Effector memory CD4-positive, alpha-beta T cell (primary cell): ENCODE measurements around the gene ZNF281.

ENCODE experiments used
- DNase-seq, 3 donors: peaks; one replicate each; pipeline ENCODE4 v3.0.0-alpha.2; 2020
- H3K27ac ChIP-seq: 2 replicates; pipeline ENCODE4 v1.7.0; 2013; ENCODE audit warnings: mild to moderate bottlenecking, low read length, moderate library complexity; ENCODE audit not compliant: insufficient read depth, poor library complexity, severe bottlenecking
- H3K27me3 ChIP-seq: replicated peaks from 2 replicates; pipeline ENCODE4 v1.7.0; 2013; ENCODE audit warnings: mild to moderate bottlenecking, low read length; ENCODE audit not compliant: insufficient read depth, control insufficient read depth, poor library complexity, severe bottlenecking
- H3K36me3 ChIP-seq: 2 replicates; pipeline ENCODE4 v1.7.0; 2013; ENCODE audit warnings: mild to moderate bottlenecking, low read length, moderate library complexity; ENCODE audit not compliant: control insufficient read depth, insufficient read depth
- H3K4me1 ChIP-seq: 2 replicates; pipeline ENCODE4 v1.7.0; 2013; ENCODE audit warnings: low read length, mild to moderate bottlenecking; ENCODE audit not compliant: control insufficient read depth, insufficient read depth, poor library complexity, severe bottlenecking
- H3K4me3 ChIP-seq: 2 replicates; pipeline ENCODE4 v1.7.0; 2013; ENCODE audit warnings: low read length, low read depth, mild to moderate bottlenecking; ENCODE audit not compliant: insufficient read depth, poor library complexity, severe bottlenecking
- H3K9me3 ChIP-seq: 2 replicates; pipeline ENCODE4 v1.7.0; 2013; ENCODE audit warnings: mild to moderate bottlenecking, low read length, moderate library complexity; ENCODE audit not compliant: control insufficient read depth

The ZNF281 gene

DNA sequence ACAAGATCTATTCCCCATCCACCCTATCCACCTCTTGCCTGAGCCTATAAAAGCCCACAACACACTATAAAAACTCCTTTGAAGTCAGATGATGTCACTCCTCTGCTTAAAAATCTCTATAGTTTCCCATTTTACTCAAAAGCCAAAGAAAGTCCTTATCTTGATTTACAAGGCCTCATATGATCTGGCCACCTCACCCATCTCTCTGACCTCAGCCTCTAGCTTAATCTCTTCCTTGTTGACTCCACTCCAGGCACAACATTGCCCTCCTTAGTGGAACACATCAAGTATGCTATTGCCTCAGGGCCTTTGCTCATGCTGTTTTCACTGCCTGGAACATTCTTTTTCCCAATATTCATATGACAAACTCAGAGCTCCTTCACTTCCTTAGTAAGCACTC is 33.3 kb downstream of the ZNF281 start:
- H3K4me3 ChIP-seq, result no peak overlapping the region
- H3K9me3 ChIP-seq, result no peaks in the 10 kb centered on the region
- no peaks in the 10 kb centered on the region for H3K27me3 ChIP-seq
- no peak overlapping the region for H3K27ac ChIP-seq
- no peaks in the 10 kb centered on the region for H3K36me3 ChIP-seq
- no peak for DNase-seq
- no peaks in the 10 kb centered on the region for H3K4me1 ChIP-seq

DNA sequence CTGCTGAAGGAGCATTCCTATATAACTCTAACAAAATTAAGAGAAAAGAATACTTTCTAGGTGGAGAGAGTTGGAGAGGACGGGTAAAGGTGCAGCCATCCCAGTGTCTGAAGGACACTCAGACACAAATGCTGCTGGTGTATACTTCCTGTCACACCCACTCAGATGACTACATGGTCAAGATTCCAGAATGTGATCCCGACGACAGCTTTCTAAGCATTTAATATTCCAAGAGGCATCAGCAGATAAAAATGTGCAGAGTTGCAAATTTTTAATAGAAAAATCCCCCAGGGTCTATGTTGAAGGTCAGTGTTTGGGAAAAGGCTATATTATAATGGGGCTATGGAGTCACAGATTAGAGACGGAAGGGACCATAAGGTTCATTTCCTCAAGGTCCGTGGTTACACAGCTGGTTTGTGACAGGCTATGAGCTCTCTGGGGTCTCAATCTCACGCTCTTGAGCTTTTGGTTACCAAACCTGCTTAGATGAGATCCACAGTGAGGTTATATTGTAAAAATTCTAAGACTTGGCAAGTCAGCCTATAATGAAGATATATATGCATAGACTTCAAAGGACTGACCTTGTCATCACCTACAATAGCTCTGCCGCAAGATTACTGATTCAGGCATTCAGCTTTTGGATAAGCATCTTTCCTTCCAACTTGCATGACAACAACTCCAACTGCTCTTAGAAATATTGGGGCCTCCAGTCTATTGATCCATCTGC is 35.1 kb downstream of the ZNF281 start:
- Histone ChIP-seq H3K27me3 (no peaks in the 10 kb centered on the region), H3K9me3 (no peaks in the 10 kb centered on the region), H3K27ac (no peak overlapping the region), H3K4me3 (no peak overlapping the region), H3K36me3 (no peaks in the 10 kb centered on the region), H3K4me1 (no peaks in the 10 kb centered on the region)
- no peak for DNase-seq

DNA sequence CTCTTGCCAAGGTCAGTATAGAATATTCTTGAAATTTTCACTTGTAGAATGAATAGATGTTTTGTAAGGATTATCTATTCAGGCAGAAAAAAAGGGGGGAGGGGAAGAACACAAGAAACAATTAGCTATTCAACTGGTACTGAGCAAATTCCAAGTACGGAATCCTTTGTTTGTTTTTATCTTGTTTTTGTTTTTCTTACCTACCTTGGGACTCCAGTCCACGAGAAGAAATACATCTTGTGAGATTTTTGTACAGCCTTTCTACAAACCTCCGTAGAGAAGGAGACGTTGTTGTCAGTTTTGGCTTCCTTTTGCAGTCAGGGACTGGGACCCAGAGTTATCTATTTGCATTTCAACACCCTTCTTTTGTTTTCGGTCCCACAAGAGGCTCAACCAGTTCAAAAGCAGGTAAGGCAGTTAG is 36.0 kb downstream of the ZNF281 start:
- H3K27ac ChIP-seq, result no peak overlapping the region
- no peak overlapping the region for H3K4me3 ChIP-seq
- no peaks in the 10 kb centered on the region for H3K4me1 ChIP-seq
- no peaks in the 10 kb centered on the region for H3K27me3 ChIP-seq
- no peaks in the 10 kb centered on the region for H3K36me3 ChIP-seq
- no peaks in the 10 kb centered on the region for H3K9me3 ChIP-seq
- DNase-seq, result no peak

DNA sequence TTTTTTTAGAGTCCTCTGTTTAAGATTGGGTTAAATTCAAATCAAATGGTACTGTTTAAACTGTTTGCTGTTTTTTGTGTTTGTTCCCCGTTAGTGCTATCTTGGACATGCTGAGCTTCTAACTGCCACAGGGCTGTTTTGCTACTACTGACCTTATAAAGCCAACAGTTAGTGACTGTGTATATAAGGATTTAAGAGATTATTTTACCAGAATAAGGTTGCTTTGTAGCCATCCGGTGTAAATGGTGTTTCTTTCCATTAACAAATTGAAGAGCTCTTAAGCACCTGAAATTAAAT is 37.0 kb downstream of the ZNF281 start:
- DNase-seq, result no peak
- H3K27me3 ChIP-seq, result no peaks in the 10 kb centered on the region
- H3K4me3 ChIP-seq, result no peak overlapping the region
- no peak overlapping the region for H3K27ac ChIP-seq
- H3K36me3 ChIP-seq, result no peaks in the 10 kb centered on the region
- H3K4me1 ChIP-seq, result no peaks in the 10 kb centered on the region
- no peaks in the 10 kb centered on the region for H3K9me3 ChIP-seq

DNA sequence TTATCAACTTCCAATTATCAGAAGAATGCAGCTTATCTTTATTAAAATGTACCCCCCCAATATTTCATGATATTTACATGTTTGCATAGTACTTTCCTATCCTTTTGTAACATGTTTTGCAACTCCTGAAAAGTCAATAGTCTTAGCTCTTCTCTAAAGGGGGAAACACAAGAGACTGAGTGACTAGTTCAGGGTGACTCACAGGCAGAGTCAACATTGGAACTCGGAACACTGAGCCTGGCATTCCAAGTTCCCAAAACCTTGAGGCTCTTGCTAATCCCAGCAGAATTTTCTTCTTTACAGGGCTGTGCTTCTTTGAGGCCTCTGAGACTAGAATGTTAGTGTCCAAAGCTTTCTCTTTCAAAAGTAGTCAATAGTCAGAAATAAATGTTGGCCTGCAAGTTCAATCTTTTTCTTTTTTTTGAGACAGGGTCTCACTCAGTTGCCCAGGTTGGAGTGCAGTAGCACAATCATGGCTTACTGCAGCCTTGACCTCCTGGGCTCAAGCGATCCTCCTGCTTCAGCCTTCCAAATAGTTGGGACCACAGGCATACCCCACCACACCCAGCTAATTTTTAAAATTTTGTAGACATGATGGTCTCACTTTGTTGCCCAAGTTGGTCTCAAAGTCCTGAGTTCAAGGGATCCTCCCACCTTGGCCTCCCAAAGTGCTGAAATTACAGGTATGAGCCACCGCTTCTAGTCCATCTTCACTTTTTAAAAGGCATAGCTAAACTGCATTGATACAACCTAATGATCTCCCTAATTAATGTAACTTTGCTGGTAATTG is 37.5 kb downstream of the ZNF281 start:
- no peaks in the 10 kb centered on the region for H3K4me1 ChIP-seq
- H3K27me3 ChIP-seq, result no peaks in the 10 kb centered on the region
- H3K36me3 ChIP-seq, result no peaks in the 10 kb centered on the region
- no peaks in the 10 kb centered on the region for H3K9me3 ChIP-seq
- DNase-seq, result no peak
- no peak overlapping the region for H3K27ac ChIP-seq
- no peak overlapping the region for H3K4me3 ChIP-seq

DNA sequence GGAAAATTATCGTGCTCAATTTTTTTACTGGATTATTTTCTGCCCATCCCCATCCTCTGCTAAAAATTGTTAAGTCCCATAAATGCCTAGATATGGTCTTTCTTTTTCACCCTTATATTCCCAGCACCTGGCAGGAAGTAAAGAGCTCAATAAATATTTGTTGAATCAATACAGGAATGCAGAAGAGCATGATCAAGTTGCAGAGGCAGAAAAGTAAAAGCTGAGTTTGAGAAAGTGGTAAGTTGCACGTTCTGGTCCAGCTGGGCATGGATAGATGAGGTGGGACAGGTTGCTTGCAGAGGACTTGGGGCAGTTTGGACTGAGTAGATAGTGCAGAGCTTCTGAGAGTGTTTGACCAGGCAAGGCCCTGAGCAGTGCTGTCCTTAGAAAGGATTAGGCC is 40.1 kb downstream of the ZNF281 start:
- no peak overlapping the region for H3K27ac ChIP-seq
- DNase-seq, result no peak
- H3K9me3 ChIP-seq, result no peaks in the 10 kb centered on the region
- H3K27me3 ChIP-seq, result no peaks in the 10 kb centered on the region
- H3K4me1 ChIP-seq, result no peaks in the 10 kb centered on the region
- no peaks in the 10 kb centered on the region for H3K36me3 ChIP-seq
- H3K4me3 ChIP-seq, result no peak overlapping the region

DNA sequence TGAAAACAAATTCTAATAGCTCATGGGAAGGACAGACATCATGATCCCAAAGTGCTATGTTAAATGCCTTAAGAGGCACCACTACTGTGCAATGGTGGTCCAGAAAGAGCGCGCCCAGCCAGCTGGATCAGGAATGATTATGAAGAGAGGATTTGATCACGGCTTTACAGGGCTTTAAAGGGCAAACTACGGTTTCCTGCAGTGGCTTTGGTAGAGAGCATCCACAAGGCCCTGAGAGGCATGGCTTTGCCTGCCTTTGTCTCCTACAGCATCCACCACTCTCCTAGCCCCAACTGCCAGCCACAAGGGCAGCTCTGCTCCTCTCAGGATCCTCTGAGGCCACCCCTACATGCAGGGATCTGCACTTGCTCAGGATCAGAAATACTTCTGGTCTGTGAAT is 40.7 kb downstream of the ZNF281 start:
- no peak for DNase-seq
- H3K36me3 ChIP-seq, result no peaks in the 10 kb centered on the region
- no peaks in the 10 kb centered on the region for H3K4me1 ChIP-seq
- H3K27me3 ChIP-seq, result no peaks in the 10 kb centered on the region
- H3K27ac ChIP-seq, result no peak overlapping the region
- no peaks in the 10 kb centered on the region for H3K9me3 ChIP-seq
- H3K4me3 ChIP-seq, result no peak overlapping the region

DNA sequence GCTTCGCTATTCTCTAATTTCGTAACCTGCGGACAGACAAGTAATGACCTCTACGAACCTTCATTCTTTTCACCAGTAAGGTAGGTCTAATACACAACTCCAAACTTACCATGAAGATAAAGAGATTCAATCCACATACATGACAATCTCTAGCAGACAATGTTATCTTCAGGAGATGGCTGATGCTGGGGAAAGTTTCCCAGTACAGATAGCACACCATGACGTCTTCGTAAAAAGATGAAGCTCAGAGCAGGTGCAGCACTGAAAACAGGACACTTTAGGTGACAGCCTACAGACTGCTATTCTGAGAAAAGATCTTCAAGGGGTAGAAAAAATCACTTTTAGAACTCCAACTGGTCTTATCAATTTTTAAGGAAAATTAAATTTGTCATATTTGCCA is 41.3 kb downstream of the ZNF281 start:
- no peak overlapping the region for H3K27ac ChIP-seq

DNA sequence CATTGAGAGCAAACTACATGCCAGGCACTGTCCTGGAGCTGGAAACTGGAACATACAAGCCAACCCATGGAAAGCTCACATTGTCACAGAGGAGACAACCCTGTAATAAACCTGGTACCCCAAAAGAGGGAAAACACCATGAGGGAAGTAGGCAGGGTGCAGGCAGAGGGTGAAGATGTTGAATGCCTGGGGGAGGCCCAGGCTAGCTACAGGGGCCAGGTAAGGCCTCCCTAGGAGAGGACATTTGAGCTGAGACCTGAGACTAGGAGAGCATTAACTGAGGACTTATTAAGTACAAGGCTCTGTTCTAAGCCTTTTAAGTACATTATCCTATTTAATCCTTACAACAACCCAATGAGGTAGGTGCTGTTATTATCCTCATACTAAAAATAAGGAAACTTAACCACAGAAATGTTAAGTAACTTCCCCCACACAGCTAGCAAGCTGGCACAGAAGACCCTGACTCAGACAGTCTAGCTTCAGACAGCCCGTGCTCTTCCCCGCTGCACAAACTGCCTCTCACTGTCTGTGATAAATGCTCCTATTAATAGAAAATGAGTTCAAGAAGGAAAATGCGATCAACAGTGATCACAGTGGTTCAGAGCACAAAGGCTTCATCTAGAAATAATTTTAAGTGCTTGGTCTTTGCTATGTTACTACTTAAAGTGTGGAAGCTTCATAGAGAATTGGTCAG is 41.8 kb downstream of the ZNF281 start:
- no peak for DNase-seq
- no peak overlapping the region for H3K27ac ChIP-seq

More for the DNA sequence above, 41.3 kb downstream of the ZNF281 start:
- no peak overlapping the region for H3K4me3 ChIP-seq
- H3K27me3 ChIP-seq, result no peaks in the 10 kb centered on the region
- no peaks in the 10 kb centered on the region for H3K9me3 ChIP-seq
- DNase-seq, result no peak
- no peaks in the 10 kb centered on the region for H3K36me3 ChIP-seq
- no peaks in the 10 kb centered on the region for H3K4me1 ChIP-seq

More for the DNA sequence above, 41.8 kb downstream of the ZNF281 start:
- Histone ChIP-seq H3K4me1 (no peaks in the 10 kb centered on the region), H3K4me3 (no peak overlapping the region), H3K9me3 (no peaks in the 10 kb centered on the region), H3K36me3 (no peaks in the 10 kb centered on the region), H3K27me3 (no peaks in the 10 kb centered on the region)
